A549 (cell line): ENCODE data around the gene CTNNA3. TPM values are rescaled to one million over a fixed set of nuclear protein-coding genes. Genes with fewer than 3 reads are reported as not detected.

Experiments
- ATAC-seq, 2 experiments: fragments of 200-7000 bp in 1 of 2; fragments of >200 bp in 1 of 2; cut with Nextera tagmentation in 1 of 2; cut with Tn5 transposase in 1 of 2; 3 replicates each; pipeline versions ENCODE4 v1.8.0 to v1.9.1; 2018 to 2020; ENCODE audit warnings: mild to moderate bottlenecking in 1 of 2, moderate library complexity in 1 of 2
- CTCF ChIA-PET: fragments of 300-600 bp; sonication (Branson Sonifier 250); formaldehyde crosslinking; extraction: SDS; loops from one replicate; lab custom pipeline; 2021; ENCODE audit warnings: antibody characterized with exemption, inconsistent platforms; lab: Yijun Ruan, JAX
- POLR2A ChIA-PET: fragments of 350-600 bp; formaldehyde crosslinking; extraction: SDS; loops from one replicate; lab custom pipeline; 2021; ENCODE audit warnings: antibody characterized with exemption, inconsistent platforms; lab: Yijun Ruan, JAX
- DNase-seq, 2 experiments: peaks; one replicate each; pipeline versions ENCODE4 v3.0.0 to v3.0.0-alpha.2; 2011 to 2016; ENCODE audit warnings: low read depth in 1 of 2, low spot score in 1 of 2
- FAIRE-seq: peaks from 2 replicates; lab custom pipeline; 2011; peaks lifted over from hg19 to GRCh38; lab: Jason Lieb, UNC
- H3K27ac ChIP-seq, 2 experiments: fragments of >200 bp; sonication (Bioruptor Twin); formaldehyde crosslinking; 3 replicates each; pipeline ENCODE4 v1.5.1; 2016 to 2017
- H3K4me1 ChIP-seq: fragments of >200 bp; sonication (Bioruptor Twin); formaldehyde crosslinking; 3 replicates; pipeline ENCODE4 v1.6.1; 2016
- H3K4me2 ChIP-seq: fragments of >200 bp; sonication (Bioruptor Twin); formaldehyde crosslinking; 3 replicates; pipeline ENCODE4 v1.6.1; 2016
- H3K4me3 ChIP-seq: fragments of >200 bp; sonication (Bioruptor Twin); formaldehyde crosslinking; 3 replicates; pipeline ENCODE4 v1.5.1; 2016
- H3K9me3 ChIP-seq: fragments of >200 bp; sonication (Bioruptor Twin); formaldehyde crosslinking; 3 replicates; pipeline ENCODE4 v1.6.1; 2016
- CBX2 ChIP-seq: fragments of 200-600 bp; sonication (generic); IDR thresholded peaks from 2 replicates; pipeline ENCODE4 v1.6.1; 2016; ENCODE audit warnings: low read depth, mild to moderate bottlenecking, borderline replicate concordance
- CTCF ChIP-seq: fragments of >200 bp; sonication (Bioruptor Twin); formaldehyde crosslinking; IDR thresholded peaks from 3 replicates; pipeline ENCODE4 v1.5.1; 2016
- EHMT2 ChIP-seq: fragments of 200-600 bp; sonication (generic); IDR thresholded peaks from 2 replicates; pipeline ENCODE4 v1.6.1; 2016; ENCODE audit warnings: antibody characterized with exemption, low read depth, mild to moderate bottlenecking, moderate library complexity
- ELK1 ChIP-seq: fragments of 150-350 bp; IDR thresholded peaks from 2 replicates; pipeline ENCODE4 v1.6.1; 2014; ENCODE audit warnings: low read depth, mild to moderate bottlenecking, low read length
- EP300 ChIP-seq, 2 experiments: fragments of >200 bp; sonication (Bioruptor Twin); formaldehyde crosslinking; IDR thresholded peaks; 2 replicates in 1 of 2; 3 replicates in 1 of 2; pipeline ENCODE4 v1.6.1; 2016 to 2017
- FOXS1 ChIP-seq: fragments of 250-450 bp; sonication (Bioruptor Pico); IDR thresholded peaks from 2 replicates; pipeline ENCODE4 v1.5.0; 2020; ENCODE audit warnings: mild to moderate bottlenecking, moderate library complexity
- HES2 ChIP-seq: fragments of >200 bp; sonication (Bioruptor Twin); formaldehyde crosslinking; IDR thresholded peaks from 2 replicates; pipeline ENCODE4 v1.6.1; 2016
- HMGXB4 ChIP-seq: fragments of 250-450 bp; sonication (Bioruptor Pico); IDR thresholded peaks from 2 replicates; pipeline ENCODE4 v1.5.0; 2021; ENCODE audit warnings: mild to moderate bottlenecking, moderate library complexity, borderline replicate concordance
- HOXB13 ChIP-seq: fragments of 250-450 bp; sonication (Bioruptor Pico); IDR thresholded peaks from 2 replicates; pipeline ENCODE4 v1.5.0; 2020; ENCODE audit warnings: low read depth, mild to moderate bottlenecking, moderate library complexity
- JUNB ChIP-seq: fragments of >200 bp; sonication (Bioruptor Twin); formaldehyde crosslinking; IDR thresholded peaks from 2 replicates; pipeline ENCODE4 v1.6.1; 2016
- KDM1A ChIP-seq: fragments of 200-600 bp; sonication (generic); IDR thresholded peaks from 2 replicates; pipeline ENCODE4 v1.6.1; 2016; ENCODE audit warnings: low read depth, mild to moderate bottlenecking
- MAZ ChIP-seq: fragments of 150-350 bp; IDR thresholded peaks from 2 replicates; pipeline ENCODE4 v1.6.1; 2014; ENCODE audit warnings: antibody characterized with exemption, low read depth, low read length, borderline replicate concordance
- NFE2L2 ChIP-seq: fragments of 150-350 bp; conservative IDR thresholded peaks from 2 replicates; pipeline ENCODE4 v1.6.1; 2014; ENCODE audit warnings: low read length
- NPAS2 ChIP-seq: fragments of 250-450 bp; sonication (Bioruptor Pico); IDR thresholded peaks from 2 replicates; pipeline ENCODE4 v1.8.0; 2022; ENCODE audit warnings: mild to moderate bottlenecking, moderate library complexity, borderline replicate concordance
- POLR2A ChIP-seq: IDR thresholded peaks from 2 replicates; pipeline ENCODE4 v1.6.1; 2012; ENCODE audit warnings: mild to moderate bottlenecking, low read length
- POLR2AphosphoS2 ChIP-seq: conservative IDR thresholded peaks from 2 replicates; pipeline ENCODE4 v1.6.1; 2012; ENCODE audit warnings: low read length, improper control_type of control experiment, inconsistent platforms
- RARB ChIP-seq: fragments of 250-450 bp; sonication (Bioruptor Pico); IDR thresholded peaks from 2 replicates; pipeline ENCODE4 v1.8.0; 2021; ENCODE audit warnings: mild to moderate bottlenecking, moderate library complexity
- RCOR1 ChIP-seq: fragments of 150-350 bp; IDR thresholded peaks from 2 replicates; pipeline ENCODE4 v1.6.1; 2014; ENCODE audit warnings: antibody characterized with exemption, low read length, low read depth
- RFX5 ChIP-seq: fragments of 450-650 bp; IDR thresholded peaks from 2 replicates; pipeline ENCODE4 v1.7.1; 2014; ENCODE audit warnings: antibody characterized with exemption, mild to moderate bottlenecking, moderate library complexity
- RNF2 ChIP-seq: fragments of 200-600 bp; sonication (generic); IDR thresholded peaks from 2 replicates; pipeline ENCODE4 v1.6.1; 2016; ENCODE audit warnings: low read depth, mild to moderate bottlenecking, antibody characterized with exemption, moderate library complexity, borderline replicate concordance
- SMC3 ChIP-seq: fragments of >200 bp; sonication (Bioruptor Twin); formaldehyde crosslinking; IDR thresholded peaks from 3 replicates; pipeline ENCODE4 v1.6.1; 2018; ENCODE audit warnings: inconsistent platforms
- ZC3H11A ChIP-seq: fragments of 450-650 bp; IDR thresholded peaks from 2 replicates; pipeline ENCODE4 v1.6.1; 2014; ENCODE audit warnings: antibody characterized with exemption, mild to moderate bottlenecking
- ZSCAN20 ChIP-seq: fragments of 250-450 bp; sonication (Bioruptor Pico); IDR thresholded peaks from 2 replicates; pipeline ENCODE4 v1.8.0; 2022; ENCODE audit warnings: mild to moderate bottlenecking, moderate library complexity
- WGBS: methylation state at CpG from one replicate; pipeline ENCODE4 v1.1.6; 2017; ENCODE audit errors: missing lambda C conversion rate; 5-methylcytosine and 5-hydroxymethylcytosine counted together
- polyA plus RNA-seq, 4 experiments: library from polyadenylated mRNA; depleted of rRNA in 3 of 4; stranded (reverse); fragments of >200 nt; fragmentation: RNase III in 1 of 4; extraction: RNeasy Plus Mini Kit Qiagen cat#74134 plus additional on column Dnase treatment in 1 of 4; gene quantifications; 2 replicates in 3 of 4; 3 replicates in 1 of 4; pipeline ENCODE4 v1.2.3, GENCODE V29; 2011 to 2017
- TF ChIP-seq, protein P1 (sequence below): fragments of 200-600 bp; sonication (generic); IDR thresholded peaks from 2 replicates; pipeline ENCODE4 v1.6.1; 2016; ENCODE audit warnings: antibody characterized with exemption, mild to moderate bottlenecking, moderate library complexity
- TF ChIP-seq, protein P2 (sequence below): IDR thresholded peaks from 2 replicates; pipeline ENCODE4 v1.6.1; 2012

CTNNA3 gene
- polyA plus RNA-seq, 2 of the 4 experiments (the other 2 are of a cell fraction), result not detected

DNA sequence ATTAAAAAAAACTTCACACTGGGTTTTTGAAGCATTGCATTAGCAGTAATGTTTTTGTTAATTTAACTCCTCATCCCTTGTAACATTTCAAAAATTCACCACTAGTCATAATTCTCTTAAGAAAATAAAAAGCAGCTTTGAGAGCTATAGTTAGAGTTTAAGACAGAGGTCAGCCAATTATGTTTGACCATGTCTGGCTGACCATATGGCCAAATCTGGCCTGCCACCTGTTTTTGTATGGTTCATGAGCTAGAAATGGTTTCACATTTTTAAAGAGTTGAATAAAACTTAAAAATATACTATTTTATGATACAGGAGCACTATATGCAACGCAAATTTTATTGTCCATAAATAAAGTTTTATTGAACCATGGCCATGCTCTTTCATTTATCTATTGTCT is 843.2 kb downstream of the CTNNA3 start:
- H3K9me3 ChIP-seq, result no peaks in the 10 kb centered on the region
- POLR2A ChIA-PET, result no interaction called here
- 0% methylated on average over 1 of the region's 1 CpG for WGBS
- no peak for FAIRE-seq
- no peak overlapping the region for H3K27ac ChIP-seq
- no peak overlapping the region for H3K4me3 ChIP-seq
- DNase-seq, result no peak
- no peak overlapping the region for H3K4me2 ChIP-seq
- TF ChIP-seq CBX2 (no peak), JUNB (no peak), KDM1A (no peak), NPAS2 (no peak), SMC3 (no peak), POLR2AphosphoS2 (no peak), CTCF (no peak), POLR2A (no peak), HMGXB4 (no peak), ELK1 (no peak), RARB (CRISPR knock-in tag) (no peak), EP300 (IDR thresholded peaks at IDR 0.05) (no peak), HOXB13 (CRISPR knock-in tag) (no peak)
- TF ChIP-seq, protein P1, sequence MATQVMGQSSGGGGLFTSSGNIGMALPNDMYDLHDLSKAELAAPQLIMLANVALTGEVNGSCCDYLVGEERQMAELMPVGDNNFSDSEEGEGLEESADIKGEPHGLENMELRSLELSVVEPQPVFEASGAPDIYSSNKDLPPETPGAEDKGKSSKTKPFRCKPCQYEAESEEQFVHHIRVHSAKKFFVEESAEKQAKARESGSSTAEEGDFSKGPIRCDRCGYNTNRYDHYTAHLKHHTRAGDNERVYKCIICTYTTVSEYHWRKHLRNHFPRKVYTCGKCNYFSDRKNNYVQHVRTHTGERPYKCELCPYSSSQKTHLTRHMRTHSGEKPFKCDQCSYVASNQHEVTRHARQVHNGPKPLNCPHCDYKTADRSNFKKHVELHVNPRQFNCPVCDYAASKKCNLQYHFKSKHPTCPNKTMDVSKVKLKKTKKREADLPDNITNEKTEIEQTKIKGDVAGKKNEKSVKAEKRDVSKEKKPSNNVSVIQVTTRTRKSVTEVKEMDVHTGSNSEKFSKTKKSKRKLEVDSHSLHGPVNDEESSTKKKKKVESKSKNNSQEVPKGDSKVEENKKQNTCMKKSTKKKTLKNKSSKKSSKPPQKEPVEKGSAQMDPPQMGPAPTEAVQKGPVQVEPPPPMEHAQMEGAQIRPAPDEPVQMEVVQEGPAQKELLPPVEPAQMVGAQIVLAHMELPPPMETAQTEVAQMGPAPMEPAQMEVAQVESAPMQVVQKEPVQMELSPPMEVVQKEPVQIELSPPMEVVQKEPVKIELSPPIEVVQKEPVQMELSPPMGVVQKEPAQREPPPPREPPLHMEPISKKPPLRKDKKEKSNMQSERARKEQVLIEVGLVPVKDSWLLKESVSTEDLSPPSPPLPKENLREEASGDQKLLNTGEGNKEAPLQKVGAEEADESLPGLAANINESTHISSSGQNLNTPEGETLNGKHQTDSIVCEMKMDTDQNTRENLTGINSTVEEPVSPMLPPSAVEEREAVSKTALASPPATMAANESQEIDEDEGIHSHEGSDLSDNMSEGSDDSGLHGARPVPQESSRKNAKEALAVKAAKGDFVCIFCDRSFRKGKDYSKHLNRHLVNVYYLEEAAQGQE, result no peak
- TF ChIP-seq, protein P2, sequence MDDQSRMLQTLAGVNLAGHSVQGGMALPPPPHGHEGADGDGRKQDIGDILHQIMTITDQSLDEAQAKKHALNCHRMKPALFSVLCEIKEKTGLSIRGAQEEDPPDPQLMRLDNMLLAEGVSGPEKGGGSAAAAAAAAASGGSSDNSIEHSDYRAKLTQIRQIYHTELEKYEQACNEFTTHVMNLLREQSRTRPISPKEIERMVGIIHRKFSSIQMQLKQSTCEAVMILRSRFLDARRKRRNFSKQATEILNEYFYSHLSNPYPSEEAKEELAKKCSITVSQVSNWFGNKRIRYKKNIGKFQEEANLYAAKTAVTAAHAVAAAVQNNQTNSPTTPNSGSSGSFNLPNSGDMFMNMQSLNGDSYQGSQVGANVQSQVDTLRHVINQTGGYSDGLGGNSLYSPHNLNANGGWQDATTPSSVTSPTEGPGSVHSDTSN, result no peak
- TF ChIP-seq, all 56 proteins: peak for 0
- CTCF ChIA-PET, result no interaction called here
- ATAC-seq, result no peak
- no peaks in the 10 kb centered on the region for H3K4me1 ChIP-seq

DNA sequence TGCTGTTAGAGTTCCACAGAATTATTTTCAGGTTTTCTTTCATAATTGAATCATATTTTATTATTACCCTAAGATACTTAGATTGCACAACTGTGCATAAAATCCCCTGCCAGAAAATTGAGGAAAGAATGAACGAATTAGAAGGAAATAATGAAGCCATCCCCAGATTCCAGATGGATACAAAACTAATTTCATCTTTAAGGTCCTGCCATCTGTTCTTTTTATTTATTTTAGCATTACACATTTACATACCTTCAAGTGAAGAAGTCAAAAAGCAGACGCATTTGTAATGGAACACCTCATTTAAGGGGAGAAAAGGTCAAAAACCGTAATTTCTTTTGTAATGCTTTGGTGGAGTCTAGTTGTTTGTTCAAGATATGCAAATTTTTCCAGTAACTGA is 847.1 kb downstream of the CTNNA3 start:
- ChIA-PET POLR2A (no interaction called here), CTCF (no interaction called here)
- TF ChIP-seq FOXS1 (CRISPR knock-in tag) (no peak), RNF2 (no peak), ZC3H11A (no peak), ELK1 (no peak), ZSCAN20 (no peak), NPAS2 (no peak), RCOR1 (no peak), RFX5 (no peak), NFE2L2 (no peak), HES2 (no peak), EHMT2 (no peak), MAZ (no peak)
- TF ChIP-seq, protein P2, result no peak
- ATAC-seq (no peak), FAIRE-seq (no peak), DNase-seq (no peak)
- Histone ChIP-seq H3K27ac (no peak overlapping the region), H3K4me1 (no peaks in the 10 kb centered on the region), H3K4me2 (no peak overlapping the region), H3K4me3 (no peak overlapping the region), H3K9me3 (no peaks in the 10 kb centered on the region)
- WGBS, result 26% methylated on average over 3 of the region's 3 CpGs
